ENCODE data around the gene WDR43.
"Not testable (repeated sequence)": the region's sequence is repeated elsewhere in the genome, so short reads cannot be mapped to it uniquely, and the experiment has no call there.

Gene WDR43

DNA sequence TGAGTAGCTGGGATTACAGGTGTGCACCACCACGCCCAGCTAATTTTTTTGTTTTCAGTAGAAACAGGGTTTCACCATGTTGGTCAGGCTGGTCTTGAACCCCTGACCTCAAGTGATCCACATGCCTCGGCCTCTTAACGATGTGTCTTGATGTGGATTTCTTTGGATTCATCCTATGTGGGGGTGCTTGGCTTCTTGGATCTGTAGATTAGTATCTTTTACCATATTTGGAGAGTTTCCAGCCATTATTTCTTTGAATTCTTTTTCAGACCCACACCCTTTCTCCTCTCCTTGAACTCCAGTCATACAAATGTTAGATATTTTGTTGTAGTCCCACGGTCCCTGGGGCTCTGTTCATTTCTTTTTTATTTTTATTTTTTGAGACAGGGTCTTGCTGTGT is 79.8 kb downstream of the WDR43 start:
- no peak overlapping the region for H3K4me3 ChIP-seq (ENCODE audit: low read depth, low read length)
- no peaks in the 10 kb centered on the region for H3K36me3 ChIP-seq
- DNase-seq, result no peak
- peaks cover 6% of the 10 kb centered on the region for H3K4me1 ChIP-seq
- no peaks in the 10 kb centered on the region for H3K9me3 ChIP-seq
- TF ChIP-seq, protein P1, sequence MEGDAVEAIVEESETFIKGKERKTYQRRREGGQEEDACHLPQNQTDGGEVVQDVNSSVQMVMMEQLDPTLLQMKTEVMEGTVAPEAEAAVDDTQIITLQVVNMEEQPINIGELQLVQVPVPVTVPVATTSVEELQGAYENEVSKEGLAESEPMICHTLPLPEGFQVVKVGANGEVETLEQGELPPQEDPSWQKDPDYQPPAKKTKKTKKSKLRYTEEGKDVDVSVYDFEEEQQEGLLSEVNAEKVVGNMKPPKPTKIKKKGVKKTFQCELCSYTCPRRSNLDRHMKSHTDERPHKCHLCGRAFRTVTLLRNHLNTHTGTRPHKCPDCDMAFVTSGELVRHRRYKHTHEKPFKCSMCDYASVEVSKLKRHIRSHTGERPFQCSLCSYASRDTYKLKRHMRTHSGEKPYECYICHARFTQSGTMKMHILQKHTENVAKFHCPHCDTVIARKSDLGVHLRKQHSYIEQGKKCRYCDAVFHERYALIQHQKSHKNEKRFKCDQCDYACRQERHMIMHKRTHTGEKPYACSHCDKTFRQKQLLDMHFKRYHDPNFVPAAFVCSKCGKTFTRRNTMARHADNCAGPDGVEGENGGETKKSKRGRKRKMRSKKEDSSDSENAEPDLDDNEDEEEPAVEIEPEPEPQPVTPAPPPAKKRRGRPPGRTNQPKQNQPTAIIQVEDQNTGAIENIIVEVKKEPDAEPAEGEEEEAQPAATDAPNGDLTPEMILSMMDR (IDR thresholded peaks at IDR 0.05; ENCODE audit: low read depth, low read length), result no peak
- no peaks in the 10 kb centered on the region for H3K27me3 ChIP-seq

DNA sequence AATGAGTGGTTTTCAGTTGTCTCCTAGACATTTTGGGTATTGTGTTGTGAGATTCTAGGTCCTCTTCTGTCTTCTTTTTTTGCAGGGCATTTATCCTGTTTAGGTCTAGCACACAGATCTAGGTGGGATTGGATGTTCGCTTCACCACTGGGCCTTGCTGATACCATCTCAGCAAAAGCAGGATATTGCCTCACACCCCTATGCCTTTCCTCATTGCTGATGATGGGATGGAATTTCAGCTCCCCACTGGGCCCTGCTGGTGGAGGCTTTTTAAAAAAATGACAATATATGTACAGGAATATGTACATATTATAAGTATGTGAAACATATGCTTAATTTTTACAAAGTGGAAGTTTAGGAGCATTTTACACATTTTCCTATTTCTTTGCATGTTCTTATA is 81.2 kb downstream of the WDR43 start:
- H3K4me3 ChIP-seq (ENCODE audit: low read depth, low read length), result no peak overlapping the region
- H3K27me3 ChIP-seq, result no peaks in the 10 kb centered on the region
- TF ChIP-seq, protein P1 (IDR thresholded peaks at IDR 0.05; ENCODE audit: low read depth, low read length), result no peak
- no peak for DNase-seq
- peaks cover 14% of the 10 kb centered on the region for H3K4me1 ChIP-seq
- H3K9me3 ChIP-seq, result no peaks in the 10 kb centered on the region
- no peaks in the 10 kb centered on the region for H3K36me3 ChIP-seq

DNA sequence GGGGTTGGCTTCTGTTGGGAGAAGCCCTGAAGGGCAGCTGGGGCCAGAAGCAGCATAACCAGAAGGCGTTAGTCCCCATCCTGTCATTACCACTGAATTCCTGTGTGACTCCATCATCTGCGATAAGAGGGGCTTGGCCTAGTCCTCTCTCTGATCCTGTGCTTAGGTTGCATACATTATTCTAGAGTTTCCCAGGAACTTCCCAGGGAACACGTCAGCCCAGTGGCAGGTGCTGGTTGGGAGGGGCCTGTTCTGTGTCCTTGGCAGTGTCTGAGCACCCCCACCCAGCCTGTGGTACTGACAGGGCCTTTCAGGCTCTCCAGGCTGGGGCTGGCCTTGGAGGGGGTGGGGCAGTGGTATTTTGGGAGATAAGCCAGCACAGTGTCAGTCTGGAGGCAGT is 82.1 kb downstream of the WDR43 start:
- DNase-seq, result no peak

DNA sequence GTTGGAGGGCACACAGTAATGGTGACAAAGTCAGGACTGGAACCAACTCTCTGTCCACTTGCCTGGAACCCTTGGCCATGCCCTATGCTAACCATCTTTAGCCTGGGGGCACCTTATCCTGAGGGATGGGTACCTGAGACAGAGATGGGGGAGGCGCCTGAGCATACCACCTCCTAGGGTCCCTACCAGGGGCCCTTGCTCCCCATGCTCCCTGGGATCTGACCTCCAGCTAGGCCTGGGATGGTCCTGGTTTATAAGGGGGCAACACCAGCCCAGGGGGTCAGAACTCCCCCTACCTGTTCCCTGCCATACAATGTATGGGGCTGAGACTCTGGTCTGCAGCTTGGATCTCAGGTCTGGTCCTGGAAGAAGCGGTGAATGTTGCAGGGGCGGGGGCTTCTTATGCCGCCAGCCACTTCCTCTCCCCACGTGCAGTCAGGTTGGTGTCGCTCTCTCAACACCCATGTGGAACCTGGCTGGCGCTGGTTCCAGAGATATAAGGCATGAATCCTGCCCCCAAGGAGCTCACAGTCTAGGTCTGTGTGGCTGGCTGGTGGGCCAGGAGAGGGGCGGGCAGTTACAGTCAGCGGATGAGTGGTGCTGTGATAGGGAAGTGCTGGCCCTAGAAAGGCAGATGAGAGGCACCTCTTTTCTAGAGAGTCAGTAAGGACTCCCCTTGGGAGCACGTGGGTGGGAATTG is 82.9 kb downstream of the WDR43 start:
- TF ChIP-seq, protein P1 (IDR thresholded peaks at IDR 0.05; ENCODE audit: low read depth, low read length), result no peak
- Histone ChIP-seq H3K27me3 (no peaks in the 10 kb centered on the region), H3K9me3 (no peaks in the 10 kb centered on the region), H3K36me3 (no peaks in the 10 kb centered on the region), H3K4me1 (peaks cover 14% of the 10 kb centered on the region), H3K4me3 (ENCODE audit: low read depth, low read length) (no peak overlapping the region)
- no peak for DNase-seq

More for the DNA sequence above, 82.1 kb downstream of the WDR43 start:
- TF ChIP-seq, protein P1 (IDR thresholded peaks at IDR 0.05; ENCODE audit: low read depth, low read length), result no peak
- H3K27me3 ChIP-seq, result no peaks in the 10 kb centered on the region
- no peaks in the 10 kb centered on the region for H3K9me3 ChIP-seq
- no peak overlapping the region for H3K4me3 ChIP-seq (ENCODE audit: low read depth, low read length)
- H3K4me1 ChIP-seq, result peaks cover 14% of the 10 kb centered on the region
- no peaks in the 10 kb centered on the region for H3K36me3 ChIP-seq

GRCh38 chr2:28978001-28978400 is 83.5 kb downstream of the WDR43 start:
- DNase-seq; H3K27me3 ChIP-seq; H3K36me3 ChIP-seq; H3K9me3 ChIP-seq; H3K4me3 ChIP-seq (ENCODE audit: low read depth, low read length): not testable (repeated sequence)
- H3K4me1 ChIP-seq, result peaks cover 18% of the 10 kb centered on the region

GRCh38 chr2:28978606-28979005 is 84.1 kb downstream of the WDR43 start:
- no peaks in the 10 kb centered on the region for H3K36me3 ChIP-seq
- H3K9me3 ChIP-seq, result no peaks in the 10 kb centered on the region
- DNase-seq, result no peak
- H3K4me3 ChIP-seq (ENCODE audit: low read depth, low read length), result no peak overlapping the region
- TF ChIP-seq, protein P1 (IDR thresholded peaks at IDR 0.05; ENCODE audit: low read depth, low read length), result 0 out of 2 replicates have a peak, but pooled peaks have one; percentile 5
- no peaks in the 10 kb centered on the region for H3K27me3 ChIP-seq
- peaks cover 18% of the 10 kb centered on the region for H3K4me1 ChIP-seq

All from BE2C (cell line).